DND-41 (cell line): Measurements from ENCODE around the gene PRDM8.

Experiments
- EZH2 ChIP-seq: IDR thresholded peaks from 3 replicates; pipeline ENCODE4 v1.6.1; 2012; ENCODE audit warnings: borderline replicate concordance, low read depth, mild to moderate bottlenecking, moderate library complexity, low read length, inconsistent platforms; ENCODE audit not compliant: severe bottlenecking
- TF ChIP-seq, protein P1 (sequence below): IDR thresholded peaks from 2 replicates; pipeline ENCODE4 v1.5.1; 2012; ENCODE audit warnings: borderline replicate concordance, low read length, moderate library complexity, mild to moderate bottlenecking; ENCODE audit not compliant: poor library complexity, severe bottlenecking; ENCODE audit errors: extremely low read depth

DNA sequence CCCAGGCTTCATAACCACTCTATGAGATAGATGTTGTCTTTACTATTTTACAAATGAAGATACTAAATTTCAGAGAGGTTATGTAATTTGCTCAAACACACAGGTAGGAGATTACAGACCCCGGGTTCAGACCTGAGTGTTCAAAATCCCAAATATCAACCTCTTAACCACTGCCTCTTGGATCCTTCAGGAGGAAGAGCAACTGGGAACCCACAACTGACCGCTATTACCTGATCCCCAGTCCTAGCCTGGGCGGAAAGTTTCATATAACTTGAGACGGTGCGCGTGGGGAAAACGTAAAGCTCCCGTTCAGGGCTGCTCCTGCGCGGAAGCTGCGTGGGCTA lies 8.9 kb upstream of the PRDM8 start:
- TF ChIP-seq, protein P1, sequence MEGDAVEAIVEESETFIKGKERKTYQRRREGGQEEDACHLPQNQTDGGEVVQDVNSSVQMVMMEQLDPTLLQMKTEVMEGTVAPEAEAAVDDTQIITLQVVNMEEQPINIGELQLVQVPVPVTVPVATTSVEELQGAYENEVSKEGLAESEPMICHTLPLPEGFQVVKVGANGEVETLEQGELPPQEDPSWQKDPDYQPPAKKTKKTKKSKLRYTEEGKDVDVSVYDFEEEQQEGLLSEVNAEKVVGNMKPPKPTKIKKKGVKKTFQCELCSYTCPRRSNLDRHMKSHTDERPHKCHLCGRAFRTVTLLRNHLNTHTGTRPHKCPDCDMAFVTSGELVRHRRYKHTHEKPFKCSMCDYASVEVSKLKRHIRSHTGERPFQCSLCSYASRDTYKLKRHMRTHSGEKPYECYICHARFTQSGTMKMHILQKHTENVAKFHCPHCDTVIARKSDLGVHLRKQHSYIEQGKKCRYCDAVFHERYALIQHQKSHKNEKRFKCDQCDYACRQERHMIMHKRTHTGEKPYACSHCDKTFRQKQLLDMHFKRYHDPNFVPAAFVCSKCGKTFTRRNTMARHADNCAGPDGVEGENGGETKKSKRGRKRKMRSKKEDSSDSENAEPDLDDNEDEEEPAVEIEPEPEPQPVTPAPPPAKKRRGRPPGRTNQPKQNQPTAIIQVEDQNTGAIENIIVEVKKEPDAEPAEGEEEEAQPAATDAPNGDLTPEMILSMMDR: no peak
- no peak for TF ChIP-seq EZH2
